ENCODE results near the gene MVB12B.

The MVB12B gene

DNA sequence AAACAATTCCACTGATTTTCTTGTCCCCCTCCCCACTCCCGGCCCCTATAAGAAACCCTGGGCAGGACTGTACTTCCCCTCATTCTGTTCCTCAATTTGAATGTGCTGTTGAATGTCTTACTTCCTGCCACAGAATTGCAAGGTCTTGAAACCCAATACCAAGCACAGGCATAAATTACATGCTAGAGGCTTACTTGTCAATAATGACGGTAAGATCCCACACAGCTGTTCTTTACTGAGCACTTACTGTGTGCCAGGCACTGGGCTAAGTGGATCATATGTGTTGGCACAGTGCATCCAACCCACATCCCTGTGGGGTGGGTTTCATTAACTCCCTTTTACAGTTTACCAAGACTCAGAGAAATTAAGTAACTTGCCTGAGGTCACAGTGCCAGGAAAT, 63.4 kb downstream of the MVB12B start:
- no peak for DNase-seq

GRCh38 chr9:126390923-126391322, 64.3 kb downstream of the MVB12B start:
- DNase-seq, result no peak

GRCh38 chr9:126391713-126392661, 65.4 kb downstream of the MVB12B start:
- no peak for DNase-seq

GRCh38 chr9:126392662-126393371, 66.2 kb downstream of the MVB12B start:
- DNase-seq, result no peak

DNA sequence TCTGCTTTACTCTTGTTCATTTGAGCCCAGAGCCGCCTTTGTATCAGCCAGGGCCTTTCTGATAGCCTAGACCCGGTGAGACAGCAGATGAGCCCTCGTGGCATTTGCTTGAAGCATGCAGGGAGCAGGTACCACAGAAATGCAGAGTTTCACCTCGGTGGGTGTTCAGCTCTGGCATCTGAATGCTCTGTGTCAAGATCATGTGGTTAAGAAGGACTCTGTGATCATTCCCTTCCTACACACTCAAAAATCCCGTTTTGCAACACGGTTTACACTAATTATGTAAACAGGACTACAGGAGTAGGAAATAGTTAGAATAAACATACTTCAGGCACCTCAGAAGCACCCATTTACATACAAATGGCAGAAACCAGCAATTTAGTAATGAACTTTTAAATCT, 67.2 kb downstream of the MVB12B start:
- DNase-seq, result no peak

GRCh38 chr9:126394802-126395201, 68.2 kb downstream of the MVB12B start:
- DNase-seq, result no peak

DNA sequence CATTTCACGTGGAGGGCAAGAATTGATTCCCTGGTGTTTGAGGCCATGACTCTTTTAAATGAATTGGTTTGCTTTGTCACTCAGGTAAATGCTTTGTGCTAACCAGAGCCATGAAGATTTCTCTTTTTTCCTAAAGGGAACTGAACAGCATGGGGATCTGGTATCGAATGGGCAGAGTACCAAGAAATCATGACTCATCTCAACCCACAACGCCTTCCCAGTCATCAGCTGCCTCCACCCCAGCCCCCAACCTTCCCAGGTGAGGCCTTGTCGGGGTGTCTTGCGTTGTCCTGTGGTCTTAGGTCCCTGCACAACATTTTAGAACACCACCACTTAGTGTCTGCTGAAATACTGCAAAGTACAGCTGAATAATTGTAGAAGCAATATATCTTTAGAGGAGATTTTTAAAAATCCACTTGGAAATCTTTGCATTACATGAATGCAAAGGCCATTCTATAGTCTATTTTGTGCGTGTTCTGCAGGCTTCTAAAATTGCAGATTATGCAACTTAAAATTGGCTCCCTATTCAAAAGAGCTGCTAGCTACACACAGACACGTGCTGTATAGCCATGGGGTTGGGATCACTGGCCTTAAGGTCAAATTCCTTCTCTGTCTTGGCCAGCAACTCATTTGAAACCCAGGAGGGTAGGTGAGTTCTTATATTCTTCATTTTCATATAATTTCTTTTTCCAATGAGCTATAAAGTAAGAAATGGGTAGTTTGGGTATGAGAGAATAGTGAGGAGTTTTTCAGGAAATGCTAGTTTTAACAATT, 69.0 kb downstream of the MVB12B start:
- DNase-seq, result peak; percentile 20

- DNase-seq, result peak; percentile 89
Observed at GRCh38 chr9:126397056-126397455, 70.4 kb downstream of the MVB12B start.

GRCh38 chr9:126398403-126399058, 71.9 kb downstream of the MVB12B start:
- DNase-seq, result peak; percentile 75

DNA sequence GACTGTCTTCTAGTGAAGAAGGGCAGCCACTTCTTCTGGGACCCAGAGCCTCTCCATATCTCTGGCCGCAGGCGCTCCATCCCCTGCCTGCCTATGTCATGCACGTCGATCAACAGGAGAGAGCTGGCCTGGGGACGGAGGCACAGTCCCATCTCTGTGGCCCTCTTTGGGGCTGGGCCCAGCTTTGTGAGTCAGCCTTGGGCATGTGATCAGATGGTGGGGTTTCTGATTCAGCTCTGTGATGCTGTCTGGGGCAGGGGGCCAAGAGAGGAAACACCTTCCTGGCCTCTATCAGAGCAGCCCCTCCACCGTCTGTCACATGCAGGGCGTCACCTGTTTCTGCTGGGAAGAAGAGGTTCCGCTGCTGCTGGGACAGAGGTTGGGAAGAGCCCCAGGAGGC, 72.6 kb downstream of the MVB12B start:
- no peak for DNase-seq

GRCh38 chr9:126399789-126400188, 73.2 kb downstream of the MVB12B start:
- DNase-seq, result no peak

GRCh38 chr9:126400571-126400970, 73.9 kb downstream of the MVB12B start:
- no peak for DNase-seq

GRCh38 chr9:126401107-126401506, 74.5 kb downstream of the MVB12B start:
- peak; percentile 66 for DNase-seq

DNA sequence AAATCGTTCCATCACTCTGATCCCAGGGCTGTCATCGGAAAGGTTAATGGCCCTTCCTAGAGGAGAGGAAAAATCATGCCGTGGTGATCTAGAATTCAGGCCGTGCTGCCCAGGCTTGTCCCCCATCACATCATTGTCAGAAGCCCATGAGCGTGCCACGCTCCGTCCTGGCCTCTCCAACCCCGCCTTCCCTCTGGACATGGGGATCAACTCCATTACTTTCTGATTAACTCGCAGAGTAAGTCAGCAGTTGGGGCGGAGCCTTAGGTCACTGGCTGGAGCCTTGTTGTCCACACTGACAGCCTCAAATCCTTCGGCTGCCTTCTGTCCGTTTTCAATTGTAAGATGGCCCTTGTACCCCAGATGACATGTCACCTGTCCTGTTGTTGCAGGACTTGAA, 75.0 kb downstream of the MVB12B start:
- DNase-seq, result no peak

- DNase-seq, result no peak
Observed at GRCh38 chr9:126403397-126403796, 76.8 kb downstream of the MVB12B start.

DNA sequence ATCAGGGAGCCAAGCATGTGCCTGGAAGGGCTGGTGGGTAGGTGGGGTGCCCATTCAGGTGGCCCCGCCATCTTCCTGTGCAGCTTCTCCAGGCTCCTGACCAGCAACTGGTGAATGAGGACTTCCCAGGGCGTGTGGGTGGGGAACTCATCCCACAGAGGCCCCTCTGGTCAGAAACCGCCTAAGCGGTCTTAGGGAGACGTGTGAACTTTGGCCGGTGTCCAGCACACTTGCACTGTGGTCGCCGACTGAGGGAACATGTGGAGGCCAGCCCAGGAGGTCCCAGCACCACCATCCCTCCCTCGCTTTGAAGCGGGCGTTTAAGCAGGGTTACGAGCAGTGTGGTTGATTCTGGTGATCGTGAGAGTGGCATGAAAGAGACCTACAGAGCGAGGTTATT, 77.8 kb downstream of the MVB12B start:
- DNase-seq, result no peak

- DNase-seq, result no peak
Observed at GRCh38 chr9:126406075-126406667, 79.5 kb downstream of the MVB12B start.

GRCh38 chr9:126407114-126407870, 80.7 kb downstream of the MVB12B start:
- DNase-seq, result no peak

- no peak for DNase-seq
Observed at GRCh38 chr9:126408004-126408403, 81.4 kb downstream of the MVB12B start.

GRCh38 chr9:126410229-126410628, 83.6 kb downstream of the MVB12B start:
- no peak for DNase-seq

DNA sequence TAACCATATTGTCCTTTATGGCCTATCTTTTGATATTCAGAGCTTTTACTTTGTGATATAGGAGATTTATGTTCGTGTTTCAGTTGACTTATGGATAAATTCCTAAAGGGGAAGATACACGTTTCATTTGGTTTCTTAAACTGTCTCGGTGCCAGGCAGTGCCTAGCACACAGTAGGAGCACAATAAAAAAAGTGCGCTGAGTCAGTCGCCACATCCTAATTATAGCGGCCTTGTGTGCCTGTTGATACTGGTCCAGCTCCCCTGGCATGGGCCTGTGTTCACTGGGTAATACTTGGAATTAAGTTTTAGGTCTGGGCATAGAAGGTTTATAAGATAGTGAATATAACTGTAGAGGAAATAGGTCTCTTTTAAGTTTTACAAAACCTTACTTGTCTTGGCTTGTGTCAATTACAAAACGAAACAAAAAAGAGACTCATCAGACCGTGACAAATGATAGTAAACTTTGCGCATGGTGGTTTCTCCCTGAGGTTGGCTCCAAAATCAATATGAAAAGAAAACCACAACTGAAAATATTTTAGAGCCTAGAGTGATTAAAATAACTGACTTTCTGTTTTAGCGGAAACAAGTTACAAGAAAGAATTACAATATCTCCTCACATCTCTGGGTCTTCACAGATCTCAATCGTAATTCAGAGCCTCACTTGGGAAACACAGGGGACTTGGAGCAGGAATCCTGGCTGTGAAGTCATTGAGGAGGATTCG, 84.8 kb downstream of the MVB12B start:
- DNase-seq, result peak; percentile 78

Measured in activated CD4-positive, alpha-beta T cell treated with anti-CD3 and anti-CD28 coated beads, Interleukin-2, amount 50 U/mL, for 16 hours (primary cell).